RWPE1 (cell line): ENCODE data around the gene SLC9A9.
A peak's percentile ranks its signal among the peaks of the same experiment; 100 is the strongest.

ENCODE experiments used
- CTCF ChIA-PET: fragments of 350-600 bp; sonication (Branson Sonifier 250); formaldehyde crosslinking; extraction: SDS; loops from one replicate; lab custom pipeline; 2021; lab: Yijun Ruan, JAX
- POLR2A ChIA-PET: fragments of 400-600 bp; formaldehyde crosslinking; extraction: SDS; loops from one replicate; lab custom pipeline; 2020; ENCODE audit warnings: antibody characterized with exemption; ENCODE audit not compliant: low non-redundant PET; lab: Yijun Ruan, JAX
- DNase-seq: peaks from one replicate; pipeline ENCODE4 v3.0.0; 2012; ENCODE audit warnings: low spot score
- H3K27ac ChIP-seq: fragments of 450-650 bp; 2 replicates; pipeline ENCODE4 v1.5.1; 2017
- CTCF ChIP-seq: fragments of 450-650 bp; conservative IDR thresholded peaks from 2 replicates; pipeline ENCODE4 v1.5.1; 2017; ENCODE audit warnings: low read depth, mild to moderate bottlenecking

SLC9A9 gene

GRCh38 chr3:143751643-143752178 lies 96.6 kb downstream of the SLC9A9 start:
- TF ChIP-seq CTCF, result no peak
- H3K27ac ChIP-seq, result no peak overlapping the region
- no peak for DNase-seq
- ChIA-PET CTCF (interaction anchor here (0.6 kb wide), 1 partner anchor 77 kb away, joined by 4 read pairs; no protein-coding TSS in a partner anchor), POLR2A (no interaction called here)

- H3K27ac ChIP-seq, result no peak overlapping the region
- TF ChIP-seq CTCF, result no peak
- no peak for DNase-seq
- ChIA-PET POLR2A (no interaction called here), CTCF (interaction anchor here (0.6 kb wide), 1 partner anchor 76 kb away, joined by 4 read pairs; no protein-coding TSS in a partner anchor)
These were observed 97.4 kb downstream of the SLC9A9 start for GRCh38 chr3:143750841-143751240.

GRCh38 chr3:143749926-143750325 lies 98.3 kb downstream of the SLC9A9 start:
- TF ChIP-seq CTCF, result no peak
- ChIA-PET CTCF (interaction anchor here (0.6 to 0.7 kb wide), 3 partner anchors 241 to 1569 kb away, joined by 4 to 5 read pairs (median 4); no protein-coding TSS in a partner anchor), POLR2A (no interaction called here)
- no peak for DNase-seq
- H3K27ac ChIP-seq, result no peak overlapping the region

GRCh38 chr3:143737065-143737464 lies 111.2 kb downstream of the SLC9A9 start:
- TF ChIP-seq CTCF, result no peak
- no peak overlapping the region for H3K27ac ChIP-seq
- ChIA-PET POLR2A (no interaction called here), CTCF (interaction anchor here (0.6 to 0.7 kb wide), 2 partner anchors 11 to 518 kb away, joined by 3 read pairs; no protein-coding TSS in a partner anchor)
- peak; percentile 49 for DNase-seq

GRCh38 chr3:143736205-143736997 lies 111.9 kb downstream of the SLC9A9 start:
- POLR2A ChIA-PET, result no interaction called here
- no peak for TF ChIP-seq CTCF
- DNase-seq, result peak; percentile 77
- H3K27ac ChIP-seq, result no peak overlapping the region
- CTCF ChIA-PET, result no interaction called here

GRCh38 chr3:143731776-143732175 lies 116.5 kb downstream of the SLC9A9 start:
- CTCF ChIA-PET, result no interaction called here
- no peak for TF ChIP-seq CTCF
- no peak for DNase-seq
- POLR2A ChIA-PET, result no interaction called here
- H3K27ac ChIP-seq, result no peak overlapping the region
